Measurements from ENCODE around the gene VAPA.

The VAPA gene

DNA sequence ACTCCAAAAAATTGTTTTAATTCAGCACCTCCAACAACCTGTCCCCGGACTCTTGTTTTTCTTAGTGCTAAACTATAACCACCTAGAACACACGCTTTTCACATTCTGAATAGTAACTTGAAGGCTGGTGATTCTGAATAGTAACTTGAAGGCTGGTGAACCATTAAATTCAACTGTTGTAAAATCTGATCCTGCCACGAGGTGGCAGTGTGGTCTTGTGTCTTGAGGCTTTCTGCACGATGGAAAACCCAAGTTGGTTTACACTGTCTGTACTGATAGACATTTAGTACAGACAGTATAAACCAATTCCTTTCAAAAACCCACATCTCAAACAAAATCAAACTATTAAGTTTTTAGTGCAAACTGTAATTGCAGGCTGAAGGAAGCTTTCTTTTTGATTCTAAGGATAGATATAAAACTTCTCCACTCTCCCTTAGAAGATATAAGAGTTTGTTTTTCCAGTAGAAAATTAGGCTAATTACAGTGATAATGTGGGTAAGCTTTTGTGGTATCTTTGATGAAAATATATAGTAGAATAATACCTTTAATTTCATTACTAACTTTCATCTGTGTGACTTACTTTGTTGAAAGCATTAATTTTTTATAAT lies 57.6 kb downstream of the VAPA start:
- peak; percentile 81 for DNase-seq (ENCODE audit: low spot score)

DNA sequence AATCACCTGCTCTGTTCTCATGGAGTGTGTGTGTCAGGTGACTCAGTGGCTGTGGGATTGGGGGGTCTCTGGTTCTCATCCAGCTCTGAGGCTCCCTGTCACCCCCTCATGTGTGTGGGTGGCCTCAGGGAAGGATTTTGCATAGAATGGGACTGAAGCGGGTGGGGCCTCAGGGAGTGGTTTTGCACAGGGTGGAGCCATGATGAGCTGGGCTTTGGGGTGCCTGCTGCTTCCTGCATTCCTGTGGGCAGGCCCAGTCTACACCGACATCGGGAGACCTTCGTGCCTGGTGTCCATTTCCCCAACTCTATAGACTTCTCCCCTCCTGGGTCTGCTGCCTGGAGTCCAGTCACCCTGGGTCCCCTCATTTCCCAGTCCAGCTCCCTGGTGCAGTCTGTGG lies 59.7 kb downstream of the VAPA start:
- no peak overlapping the region for H4K8ac ChIP-seq (ENCODE audit: low read depth, low read length)
- H2BK15ac ChIP-seq (ENCODE audit: low read length): no peak overlapping the region
- peaks cover 3 to 19% of the 10 kb centered on the region in 2 donors for H3K9me3 ChIP-seq (replicated peaks in 1 of 2; ENCODE audit: control insufficient read depth in 2 of 2, insufficient read depth in 1 of 2, low read depth in 1 of 2, low read length in 2 of 2)
- no peak for DNase-seq (ENCODE audit: low spot score)
- no peak overlapping the region for H2BK120ac ChIP-seq (ENCODE audit: low read depth, low read length)
- H3K4me3 ChIP-seq (ENCODE audit: low read length in 2 of 2): no peak overlapping the region
- H3K27me3 ChIP-seq (ENCODE audit: control insufficient read depth in 3 of 3, insufficient read depth in 3 of 3, low read depth in 1 of 3, low read length in 3 of 3): no peaks in the 10 kb centered on the region
- no peak overlapping the region for H3K18ac ChIP-seq (ENCODE audit: low read length)
- H4K91ac ChIP-seq (ENCODE audit: low read depth, low read length, poor library complexity): no peak overlapping the region
- no peak overlapping the region for H2AK5ac ChIP-seq (ENCODE audit: low read depth, low read length)
- no CpG with 5 or more reads among the region's 4 CpGs for WGBS, 2 donors (ENCODE audit: extremely low coverage in 2 of 2, insufficient read length in 2 of 2, insufficient replicate concordance in 1 of 2)
- no peak overlapping the region for H2BK5ac ChIP-seq (ENCODE audit: low read length)
- no peaks in the 10 kb centered on the region for H3K4me1 ChIP-seq (ENCODE audit: control insufficient read depth in 2 of 2, insufficient read depth in 1 of 2, low read depth in 1 of 2, low read length in 2 of 2)
- no peak overlapping the region for H3K27ac ChIP-seq (replicated peaks; ENCODE audit: low read length)
- H3K4ac ChIP-seq (ENCODE audit: low read length): no peak overlapping the region
- no peaks in the 10 kb centered on the region for H3K36me3 ChIP-seq (replicated peaks in 1 of 2; ENCODE audit: control insufficient read depth in 2 of 2, insufficient read depth in 2 of 2, low read length in 2 of 2)
- no peak overlapping the region for H3K4me2 ChIP-seq (ENCODE audit: insufficient read depth, low read length, poor library complexity, severe bottlenecking)
- no peak overlapping the region for H3K9ac ChIP-seq (ENCODE audit: low read depth, low read length, poor library complexity)
- H2BK12ac ChIP-seq (ENCODE audit: low read length): no peak overlapping the region
- no peaks in the 10 kb centered on the region for H3K79me1 ChIP-seq (ENCODE audit: low read depth, low read length)
- H3K23ac ChIP-seq (ENCODE audit: low read depth, low read length, poor library complexity): no peak overlapping the region
- no peak overlapping the region for H3K14ac ChIP-seq (ENCODE audit: low read length)
- H2AFZ ChIP-seq (ENCODE audit: low read length): no peak overlapping the region

More for the DNA sequence above, 57.6 kb downstream of the VAPA start:
- Histone ChIP-seq H3K79me1 (ENCODE audit: low read depth, low read length) (no peaks in the 10 kb centered on the region), H2BK12ac (ENCODE audit: low read length) (no peak overlapping the region), H3K4me2 (ENCODE audit: insufficient read depth, low read length, poor library complexity, severe bottlenecking) (no peak overlapping the region), H2BK120ac (ENCODE audit: low read depth, low read length) (no peak overlapping the region), H3K4ac (ENCODE audit: low read length) (no peak overlapping the region), H3K18ac (ENCODE audit: low read length) (no peak overlapping the region), H2BK5ac (ENCODE audit: low read length) (no peak overlapping the region), H3K27ac (replicated peaks; ENCODE audit: low read length) (no peak overlapping the region), H3K23ac (ENCODE audit: low read depth, low read length, poor library complexity) (no peak overlapping the region), H3K4me1 (ENCODE audit: control insufficient read depth in 2 of 2, insufficient read depth in 1 of 2, low read depth in 1 of 2, low read length in 2 of 2) (no peaks in the 10 kb centered on the region), H4K91ac (ENCODE audit: low read depth, low read length, poor library complexity) (no peak overlapping the region), H3K9ac (ENCODE audit: low read depth, low read length, poor library complexity) (no peak overlapping the region), H2AK5ac (ENCODE audit: low read depth, low read length) (no peak overlapping the region), H3K9me3 (replicated peaks in 1 of 2; ENCODE audit: control insufficient read depth in 2 of 2, insufficient read depth in 1 of 2, low read depth in 1 of 2, low read length in 2 of 2) (peaks cover 3 to 18% of the 10 kb centered on the region in 2 donors), H2BK15ac (ENCODE audit: low read length) (no peak overlapping the region), H2AFZ (ENCODE audit: low read length) (no peak overlapping the region), H4K8ac (ENCODE audit: low read depth, low read length) (no peak overlapping the region), H3K14ac (ENCODE audit: low read length) (no peak overlapping the region), H3K36me3 (replicated peaks in 1 of 2; ENCODE audit: control insufficient read depth in 2 of 2, insufficient read depth in 2 of 2, low read length in 2 of 2) (no peaks in the 10 kb centered on the region), H3K4me3 (ENCODE audit: low read length in 2 of 2) (no peak overlapping the region), H3K27me3 (ENCODE audit: control insufficient read depth in 3 of 3, insufficient read depth in 3 of 3, low read depth in 1 of 3, low read length in 3 of 3) (no peaks in the 10 kb centered on the region)
- WGBS, 2 donors (ENCODE audit: extremely low coverage in 2 of 2, insufficient read length in 2 of 2, insufficient replicate concordance in 1 of 2): no CpG with 5 or more reads among the region's 4 CpGs

- H3K27ac ChIP-seq (replicated peaks; ENCODE audit: low read length): no peak overlapping the region
Observed at GRCh38 chr18:9974279-9974915, 60.6 kb downstream of the VAPA start.

GRCh38 chr18:9975658-9976057 lies 61.8 kb downstream of the VAPA start:
- Histone ChIP-seq H3K14ac (ENCODE audit: low read length) (no peak overlapping the region), H3K23ac (ENCODE audit: low read depth, low read length, poor library complexity) (no peak overlapping the region), H2BK12ac (ENCODE audit: low read length) (no peak overlapping the region), H3K9me3 (replicated peaks in 1 of 2; ENCODE audit: control insufficient read depth in 2 of 2, insufficient read depth in 1 of 2, low read depth in 1 of 2, low read length in 2 of 2) (peaks cover 3 to 19% of the 10 kb centered on the region in 2 donors), H3K4me2 (ENCODE audit: insufficient read depth, low read length, poor library complexity, severe bottlenecking) (no peak overlapping the region), H3K18ac (ENCODE audit: low read length) (no peak overlapping the region), H3K9ac (ENCODE audit: low read depth, low read length, poor library complexity) (no peak overlapping the region), H3K79me1 (ENCODE audit: low read depth, low read length) (no peaks in the 10 kb centered on the region), H3K27ac (replicated peaks; ENCODE audit: low read length) (no peak overlapping the region), H3K36me3 (replicated peaks in 1 of 2; ENCODE audit: control insufficient read depth in 2 of 2, insufficient read depth in 2 of 2, low read length in 2 of 2) (no peaks in the 10 kb centered on the region), H3K27me3 (ENCODE audit: control insufficient read depth in 3 of 3, insufficient read depth in 3 of 3, low read depth in 1 of 3, low read length in 3 of 3) (no peaks in the 10 kb centered on the region), H4K8ac (ENCODE audit: low read depth, low read length) (no peak overlapping the region), H2AK5ac (ENCODE audit: low read depth, low read length) (no peak overlapping the region), H2BK15ac (ENCODE audit: low read length) (no peak overlapping the region), H2AFZ (ENCODE audit: low read length) (no peak overlapping the region), H3K4me1 (ENCODE audit: control insufficient read depth in 2 of 2, insufficient read depth in 1 of 2, low read depth in 1 of 2, low read length in 2 of 2) (no peaks in the 10 kb centered on the region), H3K4ac (ENCODE audit: low read length) (no peak overlapping the region), H2BK120ac (ENCODE audit: low read depth, low read length) (no peak overlapping the region), H2BK5ac (ENCODE audit: low read length) (no peak overlapping the region), H3K4me3 (ENCODE audit: low read length in 2 of 2) (no peak overlapping the region), H4K91ac (ENCODE audit: low read depth, low read length, poor library complexity) (no peak overlapping the region)
- DNase-seq (ENCODE audit: low spot score): no peak

More at GRCh38 chr18:9974279-9974915, 60.6 kb downstream of the VAPA start:
- no peak for DNase-seq (ENCODE audit: low spot score)
- H3K79me1 ChIP-seq (ENCODE audit: low read depth, low read length): no peaks in the 10 kb centered on the region
- H3K9ac ChIP-seq (ENCODE audit: low read depth, low read length, poor library complexity): no peak overlapping the region
- no peak overlapping the region for H2BK120ac ChIP-seq (ENCODE audit: low read depth, low read length)
- H3K4me3 ChIP-seq (ENCODE audit: low read length in 2 of 2): no peak overlapping the region
- H3K36me3 ChIP-seq (replicated peaks in 1 of 2; ENCODE audit: control insufficient read depth in 2 of 2, insufficient read depth in 2 of 2, low read length in 2 of 2): no peaks in the 10 kb centered on the region
- H3K18ac ChIP-seq (ENCODE audit: low read length): no peak overlapping the region
- H2AK5ac ChIP-seq (ENCODE audit: low read depth, low read length): no peak overlapping the region
- H3K4ac ChIP-seq (ENCODE audit: low read length): no peak overlapping the region
- H2AFZ ChIP-seq (ENCODE audit: low read length): no peak overlapping the region
- no peak overlapping the region for H4K8ac ChIP-seq (ENCODE audit: low read depth, low read length)
- H2BK5ac ChIP-seq (ENCODE audit: low read length): no peak overlapping the region
- no peak overlapping the region for H4K91ac ChIP-seq (ENCODE audit: low read depth, low read length, poor library complexity)
- H3K9me3 ChIP-seq (replicated peaks in 1 of 2; ENCODE audit: control insufficient read depth in 2 of 2, insufficient read depth in 1 of 2, low read depth in 1 of 2, low read length in 2 of 2): peaks cover 3 to 19% of the 10 kb centered on the region in 2 donors
- no peak overlapping the region for H2BK15ac ChIP-seq (ENCODE audit: low read length)
- H3K27me3 ChIP-seq (ENCODE audit: control insufficient read depth in 3 of 3, insufficient read depth in 3 of 3, low read depth in 1 of 3, low read length in 3 of 3): no peaks in the 10 kb centered on the region
- no CpG with 5 or more reads among the region's 2 CpGs for WGBS, 2 donors (ENCODE audit: extremely low coverage in 2 of 2, insufficient read length in 2 of 2, insufficient replicate concordance in 1 of 2)
- no peaks in the 10 kb centered on the region for H3K4me1 ChIP-seq (ENCODE audit: control insufficient read depth in 2 of 2, insufficient read depth in 1 of 2, low read depth in 1 of 2, low read length in 2 of 2)
- no peak overlapping the region for H3K23ac ChIP-seq (ENCODE audit: low read depth, low read length, poor library complexity)
- no peak overlapping the region for H3K14ac ChIP-seq (ENCODE audit: low read length)
- H3K4me2 ChIP-seq (ENCODE audit: insufficient read depth, low read length, poor library complexity, severe bottlenecking): no peak overlapping the region
- no peak overlapping the region for H2BK12ac ChIP-seq (ENCODE audit: low read length)
